WI38 (cell line): ENCODE results near the gene SYNGR2.
A peak's percentile ranks its signal among the peaks of the same experiment; 100 is the strongest.

Experiments used
- H3K4me3 ChIP-seq: 2 replicates; pipeline ENCODE4 v1.5.1; 2011; ENCODE audit warnings: low read depth, mild to moderate bottlenecking, control low read depth, low read length
- CTCF ChIP-seq: IDR thresholded peaks from 2 replicates; pipeline ENCODE4 v1.5.1; 2012; ENCODE audit warnings: low read depth, mild to moderate bottlenecking, control low read depth, low read length

The SYNGR2 gene

GRCh38 chr17:78184351-78184750, 16.0 kb downstream of the SYNGR2 start:
- no peak for TF ChIP-seq CTCF
- H3K4me3 ChIP-seq, result no peak overlapping the region

- no peak for TF ChIP-seq CTCF
- H3K4me3 ChIP-seq, result no peak overlapping the region
Observed at GRCh38 chr17:78184868-78185267, 16.5 kb downstream of the SYNGR2 start.

GRCh38 chr17:78185981-78186691, 17.8 kb downstream of the SYNGR2 start:
- no peak for TF ChIP-seq CTCF

GRCh38 chr17:78186692-78187595, 18.6 kb downstream of the SYNGR2 start, which contains the start of the genes AFMID and TK1:
Gene AFMID (plus strand): TSS chr17:78187362. CDS start chr17:78187371, 9 bp downstream.
Gene TK1 (minus strand): TSS chr17:78187052. CDS start chr17:78186994, 58 bp downstream.
- peak; percentile 55 for TF ChIP-seq CTCF
- peak within 1 kb of the TSS; percentile 75 for H3K4me3 ChIP-seq

More at GRCh38 chr17:78185981-78186691, 17.8 kb downstream of the SYNGR2 start:
- peak overlapping the region; percentile 75 for H3K4me3 ChIP-seq

DNA sequence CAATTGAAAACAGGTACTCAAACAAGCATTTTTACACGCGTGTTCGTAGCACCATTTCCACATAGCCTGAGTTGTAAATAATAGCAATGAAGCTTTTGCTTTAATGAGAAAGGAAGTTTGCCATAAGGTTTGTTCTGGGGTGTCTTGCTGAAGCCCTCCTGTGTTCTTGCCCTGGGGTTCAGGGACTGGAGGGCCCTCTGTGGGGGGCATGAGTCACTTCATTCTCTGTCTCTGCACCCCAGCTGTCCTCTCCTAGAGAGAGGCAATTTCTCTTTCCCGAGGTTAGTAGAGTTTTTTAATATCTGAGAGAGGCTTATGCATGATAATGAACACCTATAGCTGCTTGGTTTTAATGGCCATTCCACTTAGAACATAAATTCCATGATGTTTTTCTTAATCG, 28.3 kb downstream of the SYNGR2 start:
- no peak for TF ChIP-seq CTCF
- H3K4me3 ChIP-seq, result no peak overlapping the region

DNA sequence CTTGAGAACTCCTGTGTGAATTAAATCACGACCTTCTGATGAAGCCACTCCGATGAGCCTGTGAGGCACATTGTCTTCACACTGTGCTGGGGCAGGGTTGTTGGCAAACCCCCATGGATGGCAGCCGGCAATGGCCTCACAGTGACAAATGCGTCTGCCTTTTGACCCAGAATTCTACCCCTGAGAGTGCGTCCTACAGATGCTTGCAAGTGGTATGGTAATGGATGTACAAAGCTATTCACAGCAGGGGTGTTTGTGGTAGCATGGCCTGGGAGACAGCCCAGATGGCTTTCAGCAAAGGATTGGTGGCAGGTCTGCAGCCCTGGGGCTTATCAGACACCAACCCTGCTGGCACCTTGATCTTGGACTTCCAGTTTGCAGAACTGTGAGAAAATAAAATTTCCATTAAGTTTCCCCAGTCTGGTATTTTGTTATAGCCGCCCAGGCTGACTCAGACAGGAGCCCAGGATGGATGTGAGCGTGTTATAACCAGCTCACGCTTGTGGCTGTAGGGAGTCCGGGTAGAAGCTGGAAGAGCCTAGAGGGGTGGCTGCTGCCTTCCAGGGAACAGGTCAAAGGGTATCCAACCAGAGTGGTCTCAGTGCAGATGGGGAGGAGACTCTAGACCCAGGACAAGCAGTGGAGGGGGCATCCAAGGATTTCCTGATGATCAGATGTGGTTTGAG, 28.9 kb downstream of the SYNGR2 start:
- no peak overlapping the region for H3K4me3 ChIP-seq
- no peak for TF ChIP-seq CTCF
